ENCODE measurements around the gene KDM3B. TPM values are rescaled to one million over a fixed set of nuclear protein-coding genes. Genes with fewer than 3 reads are reported as not detected.
"Not testable (repeated sequence)": the region's sequence is repeated elsewhere in the genome, so short reads cannot be mapped to it uniquely, and the experiment has no call there.

The KDM3B gene
- total RNA-seq, 4 donors from 2014 or later = 55.3 to 85.2 (median 68.1) TPM

DNA sequence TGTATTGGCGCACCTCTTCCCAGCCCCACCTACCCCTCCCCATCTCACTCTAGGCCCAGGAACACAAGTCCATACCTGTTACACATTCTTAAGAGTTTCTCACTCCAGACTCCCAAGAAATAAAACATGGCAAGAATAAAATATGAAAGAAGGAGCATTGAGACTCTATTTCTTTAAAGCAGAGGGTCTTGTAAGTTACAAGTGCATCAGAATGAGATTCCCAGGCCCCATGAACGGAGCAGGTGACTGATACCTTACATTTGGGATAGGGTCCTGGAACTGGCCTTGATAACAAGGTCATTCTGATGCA is 118.5 kb downstream of the KDM3B start:
- no peaks in the 10 kb centered on the region for H3K9me3 ChIP-seq
- peaks cover 0 to 24% (median 4%) of the 10 kb centered on the region in 4 donors for H3K4me1 ChIP-seq
- no peak overlapping the region for H3K4me3 ChIP-seq
- H3K27me3 ChIP-seq = no peaks in the 10 kb centered on the region
- H3K36me3 ChIP-seq = no peaks in the 10 kb centered on the region
- H3K27ac ChIP-seq = no peak overlapping the region
- DNase-seq = no peak
- TF ChIP-seq, protein P1, sequence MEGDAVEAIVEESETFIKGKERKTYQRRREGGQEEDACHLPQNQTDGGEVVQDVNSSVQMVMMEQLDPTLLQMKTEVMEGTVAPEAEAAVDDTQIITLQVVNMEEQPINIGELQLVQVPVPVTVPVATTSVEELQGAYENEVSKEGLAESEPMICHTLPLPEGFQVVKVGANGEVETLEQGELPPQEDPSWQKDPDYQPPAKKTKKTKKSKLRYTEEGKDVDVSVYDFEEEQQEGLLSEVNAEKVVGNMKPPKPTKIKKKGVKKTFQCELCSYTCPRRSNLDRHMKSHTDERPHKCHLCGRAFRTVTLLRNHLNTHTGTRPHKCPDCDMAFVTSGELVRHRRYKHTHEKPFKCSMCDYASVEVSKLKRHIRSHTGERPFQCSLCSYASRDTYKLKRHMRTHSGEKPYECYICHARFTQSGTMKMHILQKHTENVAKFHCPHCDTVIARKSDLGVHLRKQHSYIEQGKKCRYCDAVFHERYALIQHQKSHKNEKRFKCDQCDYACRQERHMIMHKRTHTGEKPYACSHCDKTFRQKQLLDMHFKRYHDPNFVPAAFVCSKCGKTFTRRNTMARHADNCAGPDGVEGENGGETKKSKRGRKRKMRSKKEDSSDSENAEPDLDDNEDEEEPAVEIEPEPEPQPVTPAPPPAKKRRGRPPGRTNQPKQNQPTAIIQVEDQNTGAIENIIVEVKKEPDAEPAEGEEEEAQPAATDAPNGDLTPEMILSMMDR (IDR thresholded peaks at IDR 0.05) = no peak
- no peak for TF ChIP-seq POLR2A (IDR thresholded peaks at IDR 0.05)

DNA sequence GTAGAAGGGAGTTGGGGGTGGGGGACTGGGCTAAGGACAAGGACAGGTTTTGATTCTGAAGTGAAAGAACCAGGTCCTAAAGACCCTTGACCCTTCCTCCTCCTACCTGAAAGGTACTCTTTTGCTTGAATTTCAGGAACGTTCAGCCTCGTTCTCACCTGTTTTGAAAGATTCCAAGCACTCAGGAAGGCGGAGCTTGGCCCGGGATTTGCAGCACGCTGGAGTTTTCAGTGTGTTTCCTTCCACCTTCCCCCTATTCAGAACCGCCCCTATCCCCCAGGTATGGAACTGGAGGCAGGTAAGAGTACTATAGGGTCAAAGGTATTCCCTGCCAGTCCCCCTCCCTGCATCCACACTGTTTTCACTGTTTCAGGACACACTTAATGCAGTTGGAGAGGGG is 119.9 kb downstream of the KDM3B start:
- no peak for DNase-seq

DNA sequence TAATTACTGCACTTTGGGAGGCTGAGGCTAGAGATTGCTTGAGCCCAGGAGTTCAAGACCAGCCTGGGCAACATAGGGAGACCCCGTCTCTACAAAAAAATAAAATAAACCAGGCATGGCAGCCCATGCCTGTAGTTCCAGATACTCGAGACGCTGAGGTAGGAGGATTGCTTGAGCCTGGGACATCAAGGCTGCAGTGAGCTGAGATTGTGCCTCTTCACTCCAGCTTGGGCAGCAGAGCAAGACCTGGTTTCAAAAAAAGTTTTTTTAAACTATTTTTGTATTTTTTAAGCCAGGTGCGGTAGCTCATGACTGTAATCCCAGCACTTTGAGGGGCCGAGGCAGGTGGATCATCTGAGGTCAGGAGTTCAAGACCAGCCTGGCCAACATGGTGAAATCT is 120.7 kb downstream of the KDM3B start:
- H3K4me3 ChIP-seq, H3K27me3 ChIP-seq, H3K9me3 ChIP-seq, DNase-seq, H3K4me1 ChIP-seq, H3K27ac ChIP-seq, H3K36me3 ChIP-seq: not testable (repeated sequence)

More for the DNA sequence above, 119.9 kb downstream of the KDM3B start:
- no peak overlapping the region for H3K4me3 ChIP-seq
- no peaks in the 10 kb centered on the region for H3K9me3 ChIP-seq
- no peak overlapping the region for H3K27ac ChIP-seq
- H3K4me1 ChIP-seq = peaks cover 0 to 11% (median 0%) of the 10 kb centered on the region in 4 donors
- no peaks in the 10 kb centered on the region for H3K36me3 ChIP-seq
- H3K27me3 ChIP-seq = no peaks in the 10 kb centered on the region
- TF ChIP-seq POLR2A (IDR thresholded peaks at IDR 0.05) = no peak
- TF ChIP-seq, protein P1 (IDR thresholded peaks at IDR 0.05) = no peak

DNA sequence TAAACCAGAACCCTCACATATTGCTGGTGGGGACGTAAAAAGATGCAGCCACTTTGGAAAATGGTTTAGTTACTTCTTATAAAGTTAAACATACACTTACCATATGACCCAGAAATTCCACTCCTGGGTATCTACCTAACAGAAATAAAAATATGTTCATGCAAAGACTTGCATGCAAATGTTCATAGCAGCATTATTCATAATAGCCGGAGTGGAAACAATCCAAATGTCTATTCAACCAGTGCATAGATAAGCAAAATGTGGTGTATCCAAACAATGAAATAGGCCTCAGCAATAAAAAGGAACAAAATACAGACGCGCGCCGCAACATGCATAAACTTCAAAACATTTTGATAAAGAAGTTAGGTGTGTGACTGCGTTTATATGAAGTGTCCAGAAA is 124.4 kb downstream of the KDM3B start:
- Histone ChIP-seq H3K36me3 (no peaks in the 10 kb centered on the region), H3K4me3 (no peak overlapping the region), H3K27ac (no peak overlapping the region), H3K9me3 (no peaks in the 10 kb centered on the region), H3K4me1 (no peaks in the 10 kb centered on the region), H3K27me3 (no peaks in the 10 kb centered on the region)
- no peak for DNase-seq
- TF ChIP-seq POLR2A (IDR thresholded peaks at IDR 0.05) = no peak
- TF ChIP-seq, protein P1 (IDR thresholded peaks at IDR 0.05) = no peak

DNA sequence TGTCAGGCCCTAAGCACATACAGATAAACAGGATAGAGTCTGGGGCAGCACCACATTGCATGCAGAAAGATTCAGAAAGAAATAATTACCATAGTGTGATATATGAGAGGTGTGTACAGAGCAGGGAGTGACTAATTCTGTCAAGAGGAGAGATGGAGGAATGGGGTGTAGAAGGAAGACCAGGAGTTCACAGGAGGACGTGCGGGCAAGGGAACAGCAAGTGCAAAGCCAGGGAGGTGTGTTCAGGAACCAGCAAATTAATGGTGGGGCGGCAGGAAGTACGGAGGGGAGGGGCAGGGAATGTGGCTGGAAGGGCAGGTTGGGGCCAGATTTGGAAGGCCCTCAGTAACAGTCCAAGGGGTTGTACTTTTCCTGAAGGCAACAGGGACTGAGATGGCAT is 130.2 kb downstream of the KDM3B start:
- H3K27ac ChIP-seq = no peak overlapping the region
- no peaks in the 10 kb centered on the region for H3K27me3 ChIP-seq
- TF ChIP-seq POLR2A (IDR thresholded peaks at IDR 0.05) = no peak
- TF ChIP-seq, protein P1 (IDR thresholded peaks at IDR 0.05) = no peak
- no peaks in the 10 kb centered on the region for H3K4me1 ChIP-seq
- no peaks in the 10 kb centered on the region for H3K9me3 ChIP-seq
- no peaks in the 10 kb centered on the region for H3K36me3 ChIP-seq
- H3K4me3 ChIP-seq = no peak overlapping the region
- no peak for DNase-seq

Small RNAs within 50 kb of the gene (small RNA-seq; reads per million reads assigned to genes)
- 0 reads per million in 2 donors for gene AC113403.1

Other genes starting within 250 kb of the KDM3B start
- under 1 TPM in 1 of 4 donors, not detected in 3; 0.70 TPM for gene NME5, start 213.3 kb upstream of the KDM3B start, total RNA-seq
- gene BRD8, start 174.1 kb upstream of the KDM3B start, total RNA-seq = 100 to 1,000 TPM in 1 of 4 donors, 10 to 100 TPM in 3; 42.2 to 130 (median 70.8) TPM
- 1 to 10 TPM; 2.3 to 9.1 (median 5.6) TPM for gene KIF20A, start 173.6 kb upstream of the KDM3B start, total RNA-seq
- gene CDC23, start 139.4 kb upstream of the KDM3B start, total RNA-seq = 10 to 100 TPM in 3 of 4 donors, 1 to 10 TPM in 1; 9.3 to 24.8 (median 10.6) TPM
- gene GFRA3, start 78.1 kb upstream of the KDM3B start, total RNA-seq = not detected
- gene CDC25C, start 20.9 kb upstream of the KDM3B start, total RNA-seq = 1 to 10 TPM in 1 of 4 donors, under 1 TPM in 3; 0.88 to 4.1 (median 0.94) TPM
- gene FAM53C, start 14.4 kb upstream of the KDM3B start, total RNA-seq = 10 to 100 TPM; 19.1 to 22.1 (median 20.7) TPM
- gene REEP2, start 86.4 kb downstream of the KDM3B start, total RNA-seq = 10 to 100 TPM in 1 of 4 donors, 1 to 10 TPM in 3; 1.7 to 10.7 (median 2.1) TPM
- gene EGR1, start 112.8 kb downstream of the KDM3B start, total RNA-seq = 100 to 1,000 TPM in 1 of 4 donors, 10 to 100 TPM in 1, 1 to 10 TPM in 2; 5.3 to 109 (median 11.4) TPM
- 10 to 100 TPM; 33.3 to 75.1 (median 39.3) TPM for gene ETF1, start 190.6 kb downstream of the KDM3B start, total RNA-seq
- 100 to 1,000 TPM; 152 to 221 (median 160) TPM for gene HSPA9, start 222.7 kb downstream of the KDM3B start, total RNA-seq